Trophoblast cell (in vitro differentiated cells and primary cell): Measurements from ENCODE around the gene POU2AF2.

Experiments
- DNase-seq, 2 donors: peaks; one replicate each; pipeline ENCODE4 v3.0.0-alpha.2; 2016
- H2AFZ ChIP-seq: 2 replicates; pipeline ENCODE4 v1.6.1; 2013; ENCODE audit warnings: low read length, moderate library complexity, mild to moderate bottlenecking; ENCODE audit not compliant: insufficient read depth, poor library complexity
- H2AK5ac ChIP-seq: 2 replicates; pipeline ENCODE4 v1.6.1; 2013; ENCODE audit warnings: mild to moderate bottlenecking, low read length
- H2BK120ac ChIP-seq: 2 replicates; pipeline ENCODE4 v1.6.1; 2013; ENCODE audit warnings: low read length, mild to moderate bottlenecking, moderate library complexity; ENCODE audit not compliant: insufficient read depth, poor library complexity
- H2BK12ac ChIP-seq: 2 replicates; pipeline ENCODE4 v1.6.1; 2013; ENCODE audit warnings: mild to moderate bottlenecking, low read length, moderate library complexity
- H2BK5ac ChIP-seq: 2 replicates; pipeline ENCODE4 v1.6.1; 2013; ENCODE audit warnings: low read length, low read depth, moderate library complexity, mild to moderate bottlenecking; ENCODE audit not compliant: poor library complexity
- H3K14ac ChIP-seq: 2 replicates; pipeline ENCODE4 v1.6.1; 2013; ENCODE audit warnings: mild to moderate bottlenecking, low read length
- H3K18ac ChIP-seq: 2 replicates; pipeline ENCODE4 v1.6.1; 2013; ENCODE audit warnings: mild to moderate bottlenecking, low read length
- H3K23ac ChIP-seq: 2 replicates; pipeline ENCODE4 v1.6.1; 2013; ENCODE audit warnings: low read length
- H3K27ac ChIP-seq: 2 replicates; pipeline ENCODE4 v1.5.1; 2013; ENCODE audit warnings: low read depth, mild to moderate bottlenecking, inconsistent platforms, low read length, moderate library complexity
- H3K27me3 ChIP-seq: 2 replicates; pipeline ENCODE4 v1.6.1; 2013; ENCODE audit warnings: inconsistent platforms, mild to moderate bottlenecking, low read length, moderate library complexity; ENCODE audit not compliant: insufficient read depth
- H3K36me3 ChIP-seq, 2 experiments: 1 replicate in 1 of 2; 2 replicates in 1 of 2; pipeline ENCODE4 v1.6.1; 2013; ENCODE audit warnings: low read length in 2 of 2, mild to moderate bottlenecking in 2 of 2, moderate library complexity in 1 of 2; ENCODE audit not compliant: insufficient read depth in 2 of 2, control insufficient read depth in 1 of 2
- H3K4ac ChIP-seq: 2 replicates; pipeline ENCODE4 v1.6.1; 2013; ENCODE audit warnings: low read depth, mild to moderate bottlenecking, low read length, moderate library complexity
- H3K4me1 ChIP-seq, 2 experiments: 1 replicate in 1 of 2; 2 replicates in 1 of 2; pipeline ENCODE4 v1.6.1; 2013; ENCODE audit warnings: low read length in 2 of 2, mild to moderate bottlenecking in 2 of 2, moderate library complexity in 1 of 2; ENCODE audit not compliant: insufficient read depth in 2 of 2, control insufficient read depth in 1 of 2
- H3K4me2 ChIP-seq: 2 replicates; pipeline ENCODE4 v1.6.1; 2013; ENCODE audit warnings: inconsistent platforms, mild to moderate bottlenecking, low read length, moderate library complexity
- H3K4me3 ChIP-seq: 2 replicates; pipeline ENCODE4 v1.5.1; 2013; ENCODE audit warnings: mild to moderate bottlenecking, low read depth, low read length, inconsistent platforms
- H3K79me1 ChIP-seq: one replicate; pipeline ENCODE4 v1.6.1; 2013; ENCODE audit warnings: low read length
- H3K79me2 ChIP-seq: 2 replicates; pipeline ENCODE4 v1.6.1; 2013; ENCODE audit warnings: low read length, mild to moderate bottlenecking; ENCODE audit not compliant: control insufficient read depth, insufficient read depth, poor library complexity
- H3K9ac ChIP-seq: 2 replicates; pipeline ENCODE4 v1.6.1; 2013; ENCODE audit warnings: mild to moderate bottlenecking, low read length
- H3K9me3 ChIP-seq: 2 replicates; pipeline ENCODE4 v1.6.1; 2013; ENCODE audit warnings: low read depth, mild to moderate bottlenecking, control low read depth, inconsistent platforms, low read length; ENCODE audit not compliant: insufficient read depth
- H4K12ac ChIP-seq: 2 replicates; pipeline ENCODE4 v1.6.1; 2013; ENCODE audit warnings: low read depth, mild to moderate bottlenecking, low read length, moderate library complexity
- H4K8ac ChIP-seq: 2 replicates; pipeline ENCODE4 v1.6.1; 2013; ENCODE audit warnings: low read depth, mild to moderate bottlenecking, low read length, moderate library complexity
- H4K91ac ChIP-seq: one replicate; pipeline ENCODE4 v1.6.1; 2013; ENCODE audit warnings: low read depth, mild to moderate bottlenecking, low read length, moderate library complexity
- WGBS: extraction: QIAGEN DNeasy Blood & Tissue Kit; methylation state at CpG from one replicate; pipeline ENCODE4 v1.1.7; 2013; ENCODE audit warnings: missing lambda C conversion rate; ENCODE audit not compliant: insufficient read length, insufficient coverage; ENCODE audit errors: extremely low coverage; 5-methylcytosine and 5-hydroxymethylcytosine counted together

The POU2AF2 gene

GRCh38 chr11:111253131-111253530 lies 7.6 kb downstream of the POU2AF2 start:
- Histone ChIP-seq H3K23ac (no peak overlapping the region), H2AFZ (no peak overlapping the region), H4K12ac (no peak overlapping the region), H3K79me1 (no peaks in the 10 kb centered on the region), H3K27ac (no peak overlapping the region), H3K18ac (no peak overlapping the region), H3K4me3 (no peak overlapping the region), H3K14ac (no peak overlapping the region), H3K9ac (no peak overlapping the region), H3K4me1 (peaks cover 0 to 2% of the 10 kb centered on the region in 2 experiments), H2BK12ac (no peak overlapping the region), H3K36me3 (no peaks in the 10 kb centered on the region), H3K9me3 (peaks cover 1% of the 10 kb centered on the region), H3K4me2 (no peak overlapping the region), H2BK120ac (no peak overlapping the region), H3K27me3 (no peaks in the 10 kb centered on the region), H2AK5ac (no peak overlapping the region), H3K79me2 (no peaks in the 10 kb centered on the region), H3K4ac (no peak overlapping the region), H4K91ac (no peak overlapping the region), H2BK5ac (no peak overlapping the region), H4K8ac (no peak overlapping the region)
- WGBS = no CpG with 5 or more reads among the region's 1 CpG
- peak; percentile 63 to 91 for DNase-seq

- no peak overlapping the region for H2BK5ac ChIP-seq
- no peak overlapping the region for H3K27ac ChIP-seq
- no peak overlapping the region for H3K14ac ChIP-seq
- no peaks in the 10 kb centered on the region for H3K79me1 ChIP-seq
- no peak overlapping the region for H2AK5ac ChIP-seq
- no peaks in the 10 kb centered on the region for H3K79me2 ChIP-seq
- H4K91ac ChIP-seq = no peak overlapping the region
- peaks cover 0 to 2% of the 10 kb centered on the region in 2 experiments for H3K4me1 ChIP-seq
- H3K27me3 ChIP-seq = no peaks in the 10 kb centered on the region
- WGBS = no CpG with 5 or more reads among the region's 5 CpGs
- H2AFZ ChIP-seq = no peak overlapping the region
- H3K23ac ChIP-seq = no peak overlapping the region
- H3K9ac ChIP-seq = no peak overlapping the region
- no peak overlapping the region for H3K4me2 ChIP-seq
- H3K18ac ChIP-seq = no peak overlapping the region
- no peak overlapping the region for H3K4me3 ChIP-seq
- no peak for DNase-seq
- H2BK12ac ChIP-seq = no peak overlapping the region
- no peak overlapping the region for H2BK120ac ChIP-seq
- H3K9me3 ChIP-seq = no peaks in the 10 kb centered on the region
- no peak overlapping the region for H4K12ac ChIP-seq
- no peak overlapping the region for H4K8ac ChIP-seq
- H3K4ac ChIP-seq = no peak overlapping the region
- no peaks in the 10 kb centered on the region for H3K36me3 ChIP-seq
Observed at GRCh38 chr11:111253630-111254029, 8.1 kb downstream of the POU2AF2 start.

GRCh38 chr11:111258046-111258445 lies 12.5 kb downstream of the POU2AF2 start:
- no peaks in the 10 kb centered on the region for H3K9me3 ChIP-seq
- H3K14ac ChIP-seq = no peak overlapping the region
- H3K18ac ChIP-seq = no peak overlapping the region
- H3K36me3 ChIP-seq = no peaks in the 10 kb centered on the region
- no peak overlapping the region for H4K12ac ChIP-seq
- no peak overlapping the region for H4K91ac ChIP-seq
- no peak overlapping the region for H3K9ac ChIP-seq
- H3K27ac ChIP-seq = no peak overlapping the region
- no peak overlapping the region for H3K4me3 ChIP-seq
- H3K4me2 ChIP-seq = no peak overlapping the region
- DNase-seq = no peak
- H2AFZ ChIP-seq = no peak overlapping the region
- no peaks in the 10 kb centered on the region for H3K79me1 ChIP-seq
- no peaks in the 10 kb centered on the region for H3K79me2 ChIP-seq
- no peaks in the 10 kb centered on the region for H3K4me1 ChIP-seq
- no peak overlapping the region for H2AK5ac ChIP-seq
- no peak overlapping the region for H3K4ac ChIP-seq
- WGBS = no CpG with 5 or more reads among the region's 4 CpGs
- H2BK120ac ChIP-seq = no peak overlapping the region
- no peak overlapping the region for H2BK12ac ChIP-seq
- H4K8ac ChIP-seq = no peak overlapping the region
- H3K27me3 ChIP-seq = no peaks in the 10 kb centered on the region
- H2BK5ac ChIP-seq = no peak overlapping the region
- no peak overlapping the region for H3K23ac ChIP-seq

GRCh38 chr11:111259896-111260295 lies 14.4 kb downstream of the POU2AF2 start:
- Histone ChIP-seq H3K79me1 (no peaks in the 10 kb centered on the region), H3K36me3 (no peaks in the 10 kb centered on the region), H3K27me3 (no peaks in the 10 kb centered on the region), H2BK12ac (no peak overlapping the region), H2AK5ac (no peak overlapping the region), H3K79me2 (no peaks in the 10 kb centered on the region), H3K18ac (no peak overlapping the region), H3K27ac (no peak overlapping the region), H3K14ac (no peak overlapping the region), H4K8ac (no peak overlapping the region), H3K4me2 (no peak overlapping the region), H2BK5ac (no peak overlapping the region), H3K23ac (no peak overlapping the region), H3K9ac (no peak overlapping the region), H3K4ac (no peak overlapping the region), H3K9me3 (no peaks in the 10 kb centered on the region), H3K4me1 (no peaks in the 10 kb centered on the region), H3K4me3 (no peak overlapping the region), H2BK120ac (no peak overlapping the region), H2AFZ (no peak overlapping the region), H4K12ac (no peak overlapping the region), H4K91ac (no peak overlapping the region)
- DNase-seq = peak in 1 of 2 donors; percentile 40
- no CpG with 5 or more reads among the region's 4 CpGs for WGBS
